KOPT-K1 (cell line): ENCODE results near the gene CNST.
"Not testable (repeated sequence)": the region's sequence is repeated elsewhere in the genome, so short reads cannot be mapped to it uniquely, and the experiment has no call there.

Experiments used
- H3K27ac ChIP-seq: fragments of 200-600 bp; sonication (generic); 2 replicates; pipeline ENCODE4 v1.5.1; 2016; ENCODE audit warnings: antibody characterized with exemption, mild to moderate bottlenecking, low read depth, low read length; ENCODE audit not compliant: poor library complexity, severe bottlenecking
- H3K36me3 ChIP-seq: fragments of 200-600 bp; sonication (generic); 2 replicates; pipeline ENCODE4 v1.5.1; 2017; ENCODE audit warnings: antibody characterized with exemption, mild to moderate bottlenecking, low read length, moderate library complexity; ENCODE audit not compliant: insufficient read depth
- H3K9me3 ChIP-seq: fragments of 200-600 bp; sonication (generic); 2 replicates; pipeline ENCODE4 v1.5.1; 2017; ENCODE audit warnings: antibody characterized with exemption, low read length, mild to moderate bottlenecking; ENCODE audit not compliant: insufficient read depth, poor library complexity, severe bottlenecking

CNST gene

GRCh38 chr1:246537887-246538286 is 28.4 kb upstream of the CNST start:
- Histone ChIP-seq H3K27ac (no peak overlapping the region), H3K9me3 (no peaks in the 10 kb centered on the region), H3K36me3 (peaks cover 32% of the 10 kb centered on the region)

GRCh38 chr1:246540738-246541491 is 25.3 kb upstream of the CNST start:
- Histone ChIP-seq H3K27ac (no peak overlapping the region), H3K36me3 (peaks cover 62% of the 10 kb centered on the region), H3K9me3 (no peaks in the 10 kb centered on the region)

GRCh38 chr1:246544001-246544400 is 22.3 kb upstream of the CNST start:
- H3K27ac ChIP-seq = no peak overlapping the region
- no peaks in the 10 kb centered on the region for H3K9me3 ChIP-seq
- peaks cover 85% of the 10 kb centered on the region for H3K36me3 ChIP-seq

- no peak overlapping the region for H3K27ac ChIP-seq
- no peaks in the 10 kb centered on the region for H3K9me3 ChIP-seq
- H3K36me3 ChIP-seq = peaks cover 84% of the 10 kb centered on the region
Measured at GRCh38 chr1:246549665-246550064, 16.6 kb upstream of the CNST start.

DNA sequence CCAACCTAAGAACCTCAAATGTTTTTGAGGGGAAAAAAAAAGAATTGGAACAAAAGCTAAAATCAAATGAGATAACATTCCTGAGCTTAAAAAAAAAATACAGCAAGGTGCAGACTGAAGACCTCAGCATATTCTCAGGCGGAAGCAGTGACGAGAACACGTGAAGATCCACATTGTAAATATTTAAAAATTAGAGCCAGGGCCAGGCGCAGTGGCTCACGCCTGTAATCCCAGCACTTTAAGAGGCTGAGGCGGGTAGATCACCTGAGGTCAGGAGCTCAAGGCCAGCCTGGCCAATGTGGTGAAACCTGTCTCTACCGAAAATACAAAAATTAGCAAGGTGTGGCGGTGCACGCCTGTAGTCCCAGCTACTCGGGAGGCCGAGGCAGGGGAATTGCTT is 15.9 kb upstream of the CNST start:
- Histone ChIP-seq H3K27ac (no peak overlapping the region), H3K36me3 (peaks cover 82% of the 10 kb centered on the region), H3K9me3 (no peaks in the 10 kb centered on the region)

GRCh38 chr1:246552110-246552509 is 14.1 kb upstream of the CNST start:
- Histone ChIP-seq H3K9me3 (no peaks in the 10 kb centered on the region), H3K36me3 (peaks cover 84% of the 10 kb centered on the region), H3K27ac (no peak overlapping the region)

DNA sequence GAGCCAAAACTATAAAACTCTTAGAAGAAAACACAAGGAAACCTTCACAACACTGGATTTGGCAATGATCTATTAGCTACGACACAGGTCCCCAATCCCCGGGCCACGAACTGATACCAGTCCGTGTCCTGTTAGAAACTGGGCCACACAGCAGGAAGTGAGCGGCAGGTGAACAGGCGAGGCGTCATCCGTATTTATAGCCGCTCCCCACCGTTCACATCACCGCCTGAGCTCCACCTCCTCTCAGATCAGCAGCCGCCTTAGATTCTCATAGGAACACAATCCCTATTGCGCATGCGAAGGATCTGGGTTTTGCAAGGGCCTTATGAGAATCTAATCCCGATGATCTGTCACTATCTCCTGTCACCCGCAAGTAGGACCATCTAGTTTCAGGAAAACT is 12.1 kb upstream of the CNST start:
- Histone ChIP-seq H3K36me3 (peaks cover 81% of the 10 kb centered on the region), H3K27ac (no peak overlapping the region), H3K9me3 (no peaks in the 10 kb centered on the region)

DNA sequence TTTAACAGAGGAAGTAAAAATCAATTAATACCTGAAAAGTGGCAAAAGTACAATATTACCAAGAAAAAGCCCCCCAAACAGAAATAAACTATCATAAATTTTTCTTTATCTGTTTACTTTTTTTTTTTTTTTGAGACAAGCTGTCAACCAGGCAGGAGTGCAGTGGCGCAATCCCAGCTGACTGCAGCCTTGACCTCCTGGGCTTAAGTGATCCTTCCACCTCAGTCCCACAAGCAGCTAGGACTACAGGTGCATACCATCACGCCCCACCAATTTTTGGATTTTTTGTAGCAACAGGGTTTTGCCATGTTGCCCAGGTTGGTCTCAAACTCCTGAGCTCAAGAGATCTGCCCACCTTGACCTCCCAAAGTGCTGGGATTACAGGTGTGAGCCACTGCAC is 8.2 kb upstream of the CNST start:
- Histone ChIP-seq H3K36me3 (peaks cover 76% of the 10 kb centered on the region), H3K9me3 (no peaks in the 10 kb centered on the region), H3K27ac (no peak overlapping the region)

DNA sequence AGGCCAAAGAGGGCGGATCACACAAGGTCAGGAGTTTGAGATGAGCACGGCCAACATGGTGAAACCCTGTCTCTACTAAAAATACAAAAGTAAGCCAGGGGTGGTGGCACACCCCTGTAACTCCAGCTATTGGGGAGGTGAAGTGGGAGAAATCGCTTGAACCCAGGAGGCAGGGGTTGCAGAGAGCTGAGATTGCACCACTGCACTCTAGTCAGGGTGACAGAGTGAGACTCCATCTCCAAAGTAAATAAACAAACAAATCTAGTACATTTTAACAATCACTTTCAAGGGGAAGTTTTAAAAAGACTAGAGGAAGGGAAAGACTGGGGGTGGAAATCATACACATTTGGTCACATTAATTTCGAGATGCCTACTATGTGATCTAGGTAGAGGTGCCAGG is 6.9 kb upstream of the CNST start:
- Histone ChIP-seq H3K9me3 (no peaks in the 10 kb centered on the region), H3K36me3 (peaks cover 76% of the 10 kb centered on the region), H3K27ac (no peak overlapping the region)

- H3K27ac ChIP-seq, H3K9me3 ChIP-seq: not testable (repeated sequence)
- H3K36me3 ChIP-seq = peaks cover 67% of the 10 kb centered on the region
Measured at GRCh38 chr1:246560833-246561232, 5.4 kb upstream of the CNST start.

DNA sequence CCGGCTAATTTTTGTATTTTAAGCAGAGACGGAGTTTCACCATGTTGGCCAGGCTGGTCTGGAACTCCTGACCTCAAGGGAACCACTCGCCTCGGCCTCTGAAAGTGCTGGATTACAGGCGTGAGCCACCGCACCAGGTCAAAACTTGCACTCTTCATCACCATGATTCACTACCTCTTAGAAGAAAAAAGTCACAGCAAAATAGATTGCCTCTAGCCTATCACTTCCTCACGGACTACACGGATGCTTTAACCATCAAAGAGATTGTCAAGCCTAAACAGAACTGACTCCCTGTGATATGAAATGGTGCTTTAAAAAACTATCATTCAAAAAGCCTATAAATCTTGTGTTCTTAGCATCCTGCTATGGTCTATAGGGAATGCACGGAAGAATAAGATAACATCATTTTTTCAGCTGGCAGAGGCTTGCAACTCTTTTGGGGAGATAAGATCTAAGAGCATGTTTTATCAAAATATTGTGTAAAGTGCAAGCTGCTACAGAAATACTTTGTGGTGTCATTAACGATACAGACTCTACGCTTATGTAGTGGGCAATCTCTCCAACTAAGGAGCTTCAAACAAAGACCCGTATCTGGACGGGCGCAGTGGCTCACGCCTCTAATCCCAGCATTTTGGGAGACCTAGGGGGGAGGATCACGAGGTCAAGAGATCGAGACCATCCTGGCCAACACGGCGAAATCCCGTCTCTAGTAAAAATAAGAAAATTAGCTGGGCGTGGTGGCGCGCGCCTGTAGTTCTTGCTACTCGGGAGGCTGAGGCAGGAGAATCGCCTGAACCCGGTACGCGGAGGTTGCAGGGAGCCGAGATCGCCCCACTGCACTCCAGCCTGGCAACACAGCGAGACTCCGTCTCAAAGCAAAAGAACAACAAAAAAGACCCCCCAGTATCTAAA is 1.2 kb upstream of the CNST start:
- Histone ChIP-seq H3K27ac (peak overlapping the region; percentile 79), H3K36me3 (peaks cover 32% of the 10 kb centered on the region), H3K9me3 (no peaks in the 10 kb centered on the region)

- peaks cover 26% of the 10 kb centered on the region for H3K36me3 ChIP-seq
- peak overlapping the region; percentile 79 for H3K27ac ChIP-seq
- no peaks in the 10 kb centered on the region for H3K9me3 ChIP-seq
Measured at GRCh38 chr1:246565751-246566127, 517 bp upstream of the CNST start.

GRCh38 chr1:246566813-246567645 is 773 bp downstream of the CNST start:
- H3K27ac ChIP-seq = peak overlapping the region; percentile 79
- H3K36me3 ChIP-seq = peaks cover 23% of the 10 kb centered on the region
- H3K9me3 ChIP-seq = no peaks in the 10 kb centered on the region

DNA sequence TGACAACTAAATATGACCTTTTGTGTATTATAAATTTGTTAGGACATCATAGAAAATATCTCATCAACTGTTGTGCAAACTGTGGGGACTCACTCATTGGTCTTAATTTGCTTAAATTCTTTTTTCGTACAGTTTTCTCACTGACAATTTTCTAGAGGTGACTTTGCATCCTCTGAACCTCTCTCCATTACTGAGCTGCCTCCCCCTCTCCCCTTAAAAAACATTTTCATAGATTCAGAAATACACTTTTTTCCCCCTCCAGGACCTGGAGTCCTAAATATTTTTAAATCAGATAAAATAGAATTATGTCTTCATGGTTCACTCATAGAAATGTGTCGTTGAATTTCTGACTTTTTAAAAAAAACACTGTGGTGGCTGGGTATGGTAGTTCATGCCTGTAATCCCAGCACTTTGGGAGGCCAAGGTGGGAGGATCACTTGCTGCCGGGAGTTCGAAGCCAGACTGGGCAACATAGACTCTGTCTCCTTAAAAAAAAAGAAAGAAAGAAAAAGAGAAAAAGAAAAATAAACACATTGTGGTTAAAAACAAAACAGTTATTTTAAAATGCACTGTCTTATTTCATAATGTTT is 1.5 kb downstream of the CNST start:
- Histone ChIP-seq H3K9me3 (no peaks in the 10 kb centered on the region), H3K36me3 (peaks cover 16% of the 10 kb centered on the region), H3K27ac (no peak overlapping the region)
